ENCODE measurements around the gene AKAP7. TPM values are rescaled to one million over a fixed set of nuclear protein-coding genes. Genes with fewer than 3 reads are reported as not detected.

Gene AKAP7
- total RNA-seq, 2 donors from 2014 or later = 15.3 to 60.1 TPM

DNA sequence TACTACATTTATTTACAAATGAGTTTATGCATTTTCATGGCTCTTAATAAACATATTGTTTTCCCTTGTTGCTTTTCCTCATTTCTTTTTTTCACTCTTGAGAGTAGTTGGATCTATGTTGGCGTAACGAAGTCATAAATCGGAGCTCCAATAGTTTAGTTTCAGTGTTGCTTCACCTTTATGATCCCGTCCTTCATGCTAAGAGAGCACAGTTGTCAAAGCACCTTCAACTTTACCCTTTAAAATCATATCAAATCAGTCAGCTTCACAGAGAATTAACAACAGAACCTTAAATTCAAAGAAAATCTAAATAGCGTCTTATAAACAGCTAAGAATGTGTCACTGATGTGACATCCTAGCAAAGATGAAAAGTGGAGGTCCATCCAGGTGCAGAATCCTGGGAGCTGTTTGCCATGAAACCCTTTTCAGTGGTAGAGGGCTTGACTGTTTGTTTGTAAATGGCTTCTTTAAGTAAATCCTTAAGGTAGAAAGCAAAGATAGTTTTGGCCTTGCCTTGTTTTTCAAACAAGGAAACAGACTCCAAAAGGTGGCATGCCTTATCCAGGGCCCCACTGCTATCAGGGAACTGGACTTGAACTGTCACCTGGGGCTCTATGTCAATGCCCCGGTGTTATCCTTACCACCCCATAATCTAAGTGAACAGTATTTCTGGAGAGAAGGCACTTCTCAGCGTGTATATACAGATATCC lies 148.4 kb downstream of the AKAP7 start:
- Histone ChIP-seq H3K36me3 (no peaks in the 10 kb centered on the region), H3K9ac (ENCODE audit: low read depth in 2 of 2, low read length in 2 of 2) (no peak overlapping the region), H3K27me3 (no peaks in the 10 kb centered on the region), H3K4me1 (no peaks in the 10 kb centered on the region), H3K9me3 (no peaks in the 10 kb centered on the region), H3K4me3 (no peak overlapping the region), H3K27ac (no peak overlapping the region)
- TF ChIP-seq, protein P1, sequence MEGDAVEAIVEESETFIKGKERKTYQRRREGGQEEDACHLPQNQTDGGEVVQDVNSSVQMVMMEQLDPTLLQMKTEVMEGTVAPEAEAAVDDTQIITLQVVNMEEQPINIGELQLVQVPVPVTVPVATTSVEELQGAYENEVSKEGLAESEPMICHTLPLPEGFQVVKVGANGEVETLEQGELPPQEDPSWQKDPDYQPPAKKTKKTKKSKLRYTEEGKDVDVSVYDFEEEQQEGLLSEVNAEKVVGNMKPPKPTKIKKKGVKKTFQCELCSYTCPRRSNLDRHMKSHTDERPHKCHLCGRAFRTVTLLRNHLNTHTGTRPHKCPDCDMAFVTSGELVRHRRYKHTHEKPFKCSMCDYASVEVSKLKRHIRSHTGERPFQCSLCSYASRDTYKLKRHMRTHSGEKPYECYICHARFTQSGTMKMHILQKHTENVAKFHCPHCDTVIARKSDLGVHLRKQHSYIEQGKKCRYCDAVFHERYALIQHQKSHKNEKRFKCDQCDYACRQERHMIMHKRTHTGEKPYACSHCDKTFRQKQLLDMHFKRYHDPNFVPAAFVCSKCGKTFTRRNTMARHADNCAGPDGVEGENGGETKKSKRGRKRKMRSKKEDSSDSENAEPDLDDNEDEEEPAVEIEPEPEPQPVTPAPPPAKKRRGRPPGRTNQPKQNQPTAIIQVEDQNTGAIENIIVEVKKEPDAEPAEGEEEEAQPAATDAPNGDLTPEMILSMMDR (IDR thresholded peaks at IDR 0.05) = no peak
- no peak for DNase-seq
- intact Hi-C loops (cut with DNase I) = no loop called here

DNA sequence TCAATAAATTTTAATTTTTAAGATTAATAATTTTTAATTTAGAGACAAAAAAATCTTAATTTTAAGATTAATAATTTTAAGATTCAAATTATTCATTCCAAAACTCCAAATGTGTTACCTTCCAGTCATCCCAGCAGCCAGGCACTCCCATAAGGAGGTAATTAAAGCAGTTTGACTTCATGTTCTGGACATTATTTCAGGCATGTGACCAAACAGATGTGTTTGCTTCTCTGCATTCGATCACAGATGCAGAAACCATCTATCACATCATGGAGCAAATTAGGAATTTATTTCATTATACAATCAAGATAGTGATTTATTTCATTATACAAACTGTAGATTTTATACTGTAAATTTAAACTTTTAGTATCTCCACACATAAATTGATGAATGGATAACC lies 150.3 kb downstream of the AKAP7 start:
- Histone ChIP-seq H3K9ac (ENCODE audit: low read depth in 2 of 2, low read length in 2 of 2) (no peak overlapping the region), H3K27ac (no peak overlapping the region), H3K36me3 (no peaks in the 10 kb centered on the region), H3K9me3 (no peaks in the 10 kb centered on the region), H3K4me3 (no peak overlapping the region), H3K27me3 (no peaks in the 10 kb centered on the region), H3K4me1 (no peaks in the 10 kb centered on the region)
- TF ChIP-seq, protein P1 (IDR thresholded peaks at IDR 0.05) = no peak
- DNase-seq = no peak
- intact Hi-C loops (cut with DNase I) = no loop called here

DNA sequence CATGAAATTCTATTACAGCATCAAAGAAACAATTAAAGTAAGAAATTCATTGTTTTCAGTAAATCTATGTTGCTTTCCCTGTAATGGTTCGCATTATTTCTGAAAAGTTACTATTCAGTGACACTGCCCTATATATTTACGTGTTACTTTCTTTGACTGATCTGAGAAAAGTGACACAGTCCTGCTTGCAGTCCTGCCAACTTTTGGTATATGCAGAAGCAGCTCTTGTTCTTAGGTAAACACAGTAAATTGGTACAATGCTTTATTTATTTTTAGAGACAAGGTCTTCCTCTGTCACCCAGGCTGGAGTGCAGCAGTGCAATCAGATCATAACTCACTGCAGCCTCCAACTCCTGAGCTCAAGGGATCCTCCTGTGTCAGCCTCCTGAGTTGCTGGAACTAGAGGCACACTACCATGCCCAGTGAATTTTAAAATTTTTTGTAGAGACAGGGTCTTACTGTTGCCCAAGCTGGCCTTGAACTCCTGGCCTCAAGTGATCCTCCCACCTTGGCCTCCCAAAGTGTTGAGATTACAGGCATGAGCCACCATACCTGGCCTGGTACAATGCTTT lies 151.3 kb downstream of the AKAP7 start:
- H3K27ac ChIP-seq = no peak overlapping the region
- no peaks in the 10 kb centered on the region for H3K9me3 ChIP-seq
- intact Hi-C loops (cut with DNase I) = no loop called here
- H3K4me1 ChIP-seq = no peaks in the 10 kb centered on the region
- no peak for DNase-seq
- no peaks in the 10 kb centered on the region for H3K36me3 ChIP-seq
- no peaks in the 10 kb centered on the region for H3K27me3 ChIP-seq
- no peak overlapping the region for H3K9ac ChIP-seq (ENCODE audit: low read depth in 2 of 2, low read length in 2 of 2)
- H3K4me3 ChIP-seq = no peak overlapping the region
- TF ChIP-seq, protein P1 (IDR thresholded peaks at IDR 0.05) = no peak

DNA sequence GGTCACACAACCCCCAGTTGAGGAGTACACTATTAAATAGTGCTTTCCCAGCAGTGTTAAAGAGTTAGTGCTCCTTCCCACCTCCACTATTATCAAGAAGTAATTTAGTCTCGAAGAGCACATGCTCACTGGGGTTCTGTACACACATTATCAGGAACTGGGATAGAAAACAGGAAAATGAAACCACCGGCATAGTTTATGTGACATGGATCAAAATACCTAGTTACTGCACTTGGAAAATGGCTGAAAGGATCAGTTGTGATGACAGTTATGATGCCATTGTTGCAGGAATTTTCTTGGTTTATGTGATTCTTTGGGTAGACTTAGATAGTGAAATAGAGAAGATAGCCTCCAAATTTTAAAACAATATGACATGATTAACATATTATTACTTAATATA lies 152.9 kb downstream of the AKAP7 start:
- intact Hi-C loops (cut with DNase I) = no loop called here
- TF ChIP-seq, protein P1 (IDR thresholded peaks at IDR 0.05) = no peak

DNA sequence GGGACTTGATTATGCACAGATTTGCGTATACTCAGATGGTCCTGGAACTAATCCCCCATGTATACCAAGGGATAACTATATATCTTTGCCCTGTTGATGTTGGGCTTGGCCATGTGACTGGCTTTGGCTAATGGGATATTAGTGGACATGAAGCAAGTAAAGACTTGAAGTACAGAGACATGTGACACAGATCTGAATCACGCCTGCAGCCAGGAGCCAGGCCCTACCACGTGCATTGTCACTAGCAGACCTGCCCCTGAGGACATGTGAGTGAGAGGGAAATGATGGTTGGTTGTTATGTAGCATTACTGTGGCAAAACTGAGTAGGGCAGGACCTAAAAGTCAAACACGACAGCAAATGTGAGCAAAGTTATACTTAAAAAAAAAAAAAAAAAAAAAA lies 155.7 kb downstream of the AKAP7 start:
- intact Hi-C loops (cut with DNase I) = no loop called here
- H3K36me3 ChIP-seq = no peaks in the 10 kb centered on the region
- H3K9me3 ChIP-seq = no peaks in the 10 kb centered on the region
- no peaks in the 10 kb centered on the region for H3K4me1 ChIP-seq
- TF ChIP-seq, protein P1 (IDR thresholded peaks at IDR 0.05) = no peak
- no peak for DNase-seq
- H3K27ac ChIP-seq = no peak overlapping the region
- no peaks in the 10 kb centered on the region for H3K27me3 ChIP-seq
- H3K4me3 ChIP-seq = no peak overlapping the region
- H3K9ac ChIP-seq (ENCODE audit: low read depth in 2 of 2, low read length in 2 of 2) = no peak overlapping the region

More for the DNA sequence above, 152.9 kb downstream of the AKAP7 start:
- H3K36me3 ChIP-seq = no peaks in the 10 kb centered on the region
- no peak overlapping the region for H3K27ac ChIP-seq
- H3K4me3 ChIP-seq = no peak overlapping the region
- DNase-seq = no peak
- H3K9ac ChIP-seq (ENCODE audit: low read depth in 2 of 2, low read length in 2 of 2) = no peak overlapping the region
- no peaks in the 10 kb centered on the region for H3K9me3 ChIP-seq
- H3K27me3 ChIP-seq = no peaks in the 10 kb centered on the region
- H3K4me1 ChIP-seq = no peaks in the 10 kb centered on the region
